Measurements from ENCODE around the gene PCSK7. TPM values are rescaled to one million over a fixed set of nuclear protein-coding genes. Genes with fewer than 3 reads are reported as not detected.

The PCSK7 gene
- total and polyA plus RNA-seq, 10 of the 15 experiments (the other 5 are each of a cell fraction or from before 2014, with no cell fraction given): 5.5 to 81.5 (median 51.6) TPM

GRCh38 chr11:117225553-117226170, 6.2 kb downstream of the PCSK7 start:
- Histone ChIP-seq H3K9ac (ENCODE audit: control insufficient read depth, insufficient read depth, low read length) (no peak overlapping the region), H3K79me2 (ENCODE audit: control insufficient read depth, insufficient read depth, low read length) (peaks cover 17% of the 10 kb centered on the region), H3K4me2 (ENCODE audit: control insufficient read depth, insufficient read depth) (no peak overlapping the region), H4K20me1 (ENCODE audit: control insufficient read depth, insufficient read depth) (no peaks in the 10 kb centered on the region; the same call in 1 of the 2 replicates), H3K4me1 (ENCODE audit: control insufficient read depth, insufficient read depth, low read length) (peaks cover 9% of the 10 kb centered on the region), H3K36me3 (ENCODE audit: control insufficient read depth in 2 of 2, insufficient read depth in 2 of 2, low read length in 1 of 2) (peaks cover 36 to 38% of the 10 kb centered on the region in 2 experiments; a peak in 3 of 4 replicates), H2AFZ (ENCODE audit: control insufficient read depth, low read depth, low read length) (no peak overlapping the region), H3K27ac (ENCODE audit: control insufficient read depth, insufficient read depth) (no peak overlapping the region), H3K27me3 (replicated peaks in 1 of 2; ENCODE audit: control insufficient read depth in 2 of 2, insufficient read depth in 2 of 2, low read length in 1 of 2) (no peaks in the 10 kb centered on the region), H3K9me3 (replicated peaks; ENCODE audit: control insufficient read depth, insufficient read depth, low read length) (no peaks in the 10 kb centered on the region), H3K4me3 (no peak overlapping the region)
- in situ Hi-C loops (cut with MboI): loop anchor here (5.0 kb wide), 1 partner anchor 348 kb away; no protein-coding TSS in a partner anchor
- ChIA-PET CTCF (interaction anchor here (0.8 to 17.3 kb wide), 22 partner anchors 9 to 491 kb away, joined by 3 to 422 read pairs (median 8); partner anchors contain the start of genes APOA5 and SIDT2), POLR2A (interaction anchor here (0.7 to 2.1 kb wide), 2 partner anchors 45 to 234 kb away, joined by 4 to 6 read pairs; no protein-coding TSS in a partner anchor), SMC1A (ENCODE audit: uncharacterized antibody, unreplicated experiment) (interaction anchor here (0.7 to 12.2 kb wide), 7 partner anchors 9 to 493 kb away, joined by 3 to 187 read pairs (median 6); partner anchors contain the start of gene SIDT2), RAD21 (ENCODE audit: unreplicated experiment) (interaction anchor here (0.7 to 9.9 kb wide), 7 partner anchors 45 to 435 kb away, joined by 3 to 159 read pairs (median 6); partner anchors contain the start of genes APOA5, PAFAH1B2 and SIDT2)
- DNase-seq (ENCODE audit: low read depth, low spot score) (no peak), FAIRE-seq (no peak), ATAC-seq (no peak)
- intact Hi-C loops (cut with micrococcal nuclease; ENCODE audit: unreplicated experiment): loop anchor here (1.0 to 5.0 kb wide), 5 partner anchors 44 to 433 kb away; partner anchors contain the start of genes APOA1 and APOA5
- WGBS (ENCODE audit: insufficient coverage, insufficient replicate concordance, low lambda C conversion rate, missing lambda C conversion rate): 93% methylated on average over 9 of the region's 9 CpGs
- no TSS peak for BruUV-seq (replicated peaks)
- TF ChIP-seq CEBPB (IDR thresholded peaks at IDR 0.05; ENCODE audit: borderline replicate concordance in 1 of 2, low read depth in 2 of 2, low read length in 2 of 2) (no peak), RB1 (IDR thresholded peaks at IDR 0.05; ENCODE audit: borderline replicate concordance) (no peak), PAX8 (IDR thresholded peaks at IDR 0.05) (no peak), ZNF207 (IDR thresholded peaks at IDR 0.05; ENCODE audit: borderline replicate concordance) (no peak), JUNB (IDR thresholded peaks at IDR 0.05) (no peak), ATF7 (IDR thresholded peaks at IDR 0.05; ENCODE audit: low read depth) (no peak), GATAD2B (conservative IDR thresholded peaks at IDR 0.05; ENCODE audit: low read depth) (no peak), TBL1XR1 (IDR thresholded peaks at IDR 0.05; ENCODE audit: low read depth, low read length) (no peak)
- TF ChIP-seq, protein P1, sequence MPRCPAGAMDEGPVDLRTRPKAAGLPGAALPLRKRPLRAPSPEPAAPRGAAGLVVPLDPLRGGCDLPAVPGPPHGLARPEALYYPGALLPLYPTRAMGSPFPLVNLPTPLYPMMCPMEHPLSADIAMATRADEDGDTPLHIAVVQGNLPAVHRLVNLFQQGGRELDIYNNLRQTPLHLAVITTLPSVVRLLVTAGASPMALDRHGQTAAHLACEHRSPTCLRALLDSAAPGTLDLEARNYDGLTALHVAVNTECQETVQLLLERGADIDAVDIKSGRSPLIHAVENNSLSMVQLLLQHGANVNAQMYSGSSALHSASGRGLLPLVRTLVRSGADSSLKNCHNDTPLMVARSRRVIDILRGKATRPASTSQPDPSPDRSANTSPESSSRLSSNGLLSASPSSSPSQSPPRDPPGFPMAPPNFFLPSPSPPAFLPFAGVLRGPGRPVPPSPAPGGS (IDR thresholded peaks at IDR 0.05; ENCODE audit: borderline replicate concordance, insufficient read depth, low read depth, low read length, poor library complexity, severe bottlenecking): no peak

Data from GM12878 (cell line).